SK-N-SH treated with all-trans-retinoic acid at 6 μM for 48 hours (cell line): ENCODE data around the gene BPI.

Experiments used
- ATAC-seq: fragments of 200-7000 bp; cut with Tn5 transposase; 3 replicates; pipeline ENCODE4 v1.9.1; 2020; ENCODE audit warnings: mild to moderate bottlenecking, moderate library complexity
- ARNTL ChIP-seq: fragments of 450-650 bp; formaldehyde crosslinking; IDR thresholded peaks from 2 replicates; pipeline ENCODE4 v1.5.0; 2020; ENCODE audit warnings: low read depth, mild to moderate bottlenecking, moderate library complexity, borderline replicate concordance
- BACH2 ChIP-seq: fragments of 250-450 bp; sonication (Bioruptor Pico); IDR thresholded peaks from 2 replicates; pipeline ENCODE4 v1.9.0; 2021; ENCODE audit warnings: mild to moderate bottlenecking, borderline replicate concordance
- CSDC2 ChIP-seq: fragments of 250-450 bp; sonication (Bioruptor Pico); IDR thresholded peaks from 2 replicates; pipeline ENCODE4 v1.5.0; 2020; ENCODE audit warnings: mild to moderate bottlenecking, moderate library complexity
- ISL1 ChIP-seq: fragments of 250-450 bp; sonication (Bioruptor Pico); IDR thresholded peaks from 2 replicates; pipeline ENCODE4 v2.1.2; 2022; ENCODE audit warnings: mild to moderate bottlenecking, moderate library complexity
- OSR1 ChIP-seq: fragments of 250-450 bp; sonication (Bioruptor Pico); IDR thresholded peaks from 2 replicates; pipeline ENCODE4 v1.8.0; 2022; ENCODE audit warnings: moderate library complexity, mild to moderate bottlenecking, inconsistent platforms
- PATZ1 ChIP-seq: fragments of 250-450 bp; sonication (Bioruptor Pico); IDR thresholded peaks from 2 replicates; pipeline ENCODE4 v1.8.0; 2020; ENCODE audit warnings: mild to moderate bottlenecking, moderate library complexity, borderline replicate concordance
- PPARA ChIP-seq: fragments of 250-450 bp; sonication (Bioruptor Pico); IDR thresholded peaks from 2 replicates; pipeline ENCODE4 v1.5.0; 2020; ENCODE audit warnings: mild to moderate bottlenecking, borderline replicate concordance
- RARB ChIP-seq: fragments of 250-450 bp; sonication (Bioruptor Pico); IDR thresholded peaks from 2 replicates; pipeline ENCODE4 v1.8.0; 2021; ENCODE audit warnings: mild to moderate bottlenecking, moderate library complexity
- SNAI2 ChIP-seq: fragments of 250-450 bp; sonication (Bioruptor Pico); IDR thresholded peaks from 2 replicates; pipeline ENCODE4 v1.5.0; 2020; ENCODE audit warnings: mild to moderate bottlenecking, moderate library complexity
- TCF4 ChIP-seq: fragments of 250-450 bp; sonication (Bioruptor Pico); IDR thresholded peaks from 2 replicates; pipeline ENCODE4 v1.8.0; 2021; ENCODE audit warnings: mild to moderate bottlenecking, moderate library complexity, borderline replicate concordance
- TOX ChIP-seq: fragments of 250-450 bp; sonication (Bioruptor Pico); IDR thresholded peaks from 2 replicates; pipeline ENCODE4 v1.8.0; 2021; ENCODE audit warnings: mild to moderate bottlenecking, moderate library complexity, borderline replicate concordance
- TSHZ2 ChIP-seq: fragments of 250-450 bp; sonication (Bioruptor Pico); IDR thresholded peaks from 2 replicates; pipeline ENCODE4 v1.5.0; 2020; ENCODE audit warnings: mild to moderate bottlenecking, moderate library complexity
- ZC3H10 ChIP-seq: fragments of 250-450 bp; sonication (Bioruptor Pico); IDR thresholded peaks from 2 replicates; pipeline ENCODE4 v1.5.1; 2021; ENCODE audit warnings: mild to moderate bottlenecking, moderate library complexity
- ZFP3 ChIP-seq: fragments of 250-450 bp; sonication (Bioruptor Pico); IDR thresholded peaks from 2 replicates; pipeline ENCODE4 v1.5.0; 2020; ENCODE audit warnings: mild to moderate bottlenecking, moderate library complexity
- ZFP30 ChIP-seq: fragments of 450-650 bp; formaldehyde crosslinking; IDR thresholded peaks from 2 replicates; pipeline ENCODE4 v1.5.0; 2022; ENCODE audit warnings: mild to moderate bottlenecking, moderate library complexity
- ZNF565 ChIP-seq: fragments of 450-650 bp; formaldehyde crosslinking; conservative IDR thresholded peaks from 2 replicates; pipeline ENCODE4 v1.5.0; 2020; ENCODE audit warnings: low read depth, mild to moderate bottlenecking, moderate library complexity
- ZNF70 ChIP-seq: fragments of 450-650 bp; formaldehyde crosslinking; IDR thresholded peaks from 2 replicates; pipeline ENCODE4 v1.5.0; 2020; ENCODE audit warnings: mild to moderate bottlenecking, moderate library complexity
- TF ChIP-seq, protein P1 (sequence below): fragments of 250-450 bp; sonication (Bioruptor Pico); IDR thresholded peaks from 2 replicates; pipeline ENCODE4 v1.5.1; 2021; ENCODE audit warnings: mild to moderate bottlenecking, moderate library complexity
- TF ChIP-seq, protein P2 (sequence below): fragments of 250-450 bp; sonication (Bioruptor Pico); IDR thresholded peaks from 2 replicates; pipeline ENCODE4 v1.5.1; 2020; ENCODE audit warnings: low read depth, mild to moderate bottlenecking, moderate library complexity
- TF ChIP-seq, protein P3 (sequence below): fragments of 250-450 bp; sonication (Bioruptor Pico); IDR thresholded peaks from 2 replicates; pipeline ENCODE4 v1.8.0; 2021; ENCODE audit warnings: low read depth, mild to moderate bottlenecking, moderate library complexity, borderline replicate concordance

Gene BPI

GRCh38 chr20:38262931-38263330 is 41.0 kb upstream of the BPI start:
- ATAC-seq = no peak

DNA sequence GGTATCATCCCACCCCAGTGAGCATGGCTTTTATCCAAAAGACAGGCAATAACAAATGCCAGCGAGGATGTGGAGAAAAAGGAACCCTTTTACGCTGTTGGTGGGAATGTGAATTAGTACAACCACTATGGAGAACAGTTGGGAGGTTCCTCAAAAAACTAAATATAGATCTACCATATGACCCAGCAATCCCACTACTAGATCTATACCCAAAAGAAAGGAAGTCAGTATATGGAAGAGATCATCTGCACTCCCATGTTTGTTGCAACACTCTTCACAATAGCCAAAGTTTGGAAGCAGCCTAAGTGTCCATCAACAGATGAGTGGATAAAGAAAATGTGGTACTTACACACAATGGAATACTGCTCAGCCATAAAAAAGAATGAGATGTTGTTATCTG is 37.5 kb upstream of the BPI start:
- ATAC-seq = no peak
- TF ChIP-seq, protein P1, sequence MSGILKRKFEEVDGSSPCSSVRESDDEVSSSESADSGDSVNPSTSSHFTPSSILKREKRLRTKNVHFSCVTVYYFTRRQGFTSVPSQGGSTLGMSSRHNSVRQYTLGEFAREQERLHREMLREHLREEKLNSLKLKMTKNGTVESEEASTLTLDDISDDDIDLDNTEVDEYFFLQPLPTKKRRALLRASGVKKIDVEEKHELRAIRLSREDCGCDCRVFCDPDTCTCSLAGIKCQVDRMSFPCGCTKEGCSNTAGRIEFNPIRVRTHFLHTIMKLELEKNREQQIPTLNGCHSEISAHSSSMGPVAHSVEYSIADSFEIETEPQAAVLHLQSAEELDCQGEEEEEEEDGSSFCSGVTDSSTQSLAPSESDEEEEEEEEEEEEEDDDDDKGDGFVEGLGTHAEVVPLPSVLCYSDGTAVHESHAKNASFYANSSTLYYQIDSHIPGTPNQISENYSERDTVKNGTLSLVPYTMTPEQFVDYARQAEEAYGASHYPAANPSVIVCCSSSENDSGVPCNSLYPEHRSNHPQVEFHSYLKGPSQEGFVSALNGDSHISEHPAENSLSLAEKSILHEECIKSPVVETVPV (CRISPR knock-in tag) = no peak
- no peak for TF ChIP-seq ISL1 (CRISPR knock-in tag)
- no peak for TF ChIP-seq TOX (CRISPR knock-in tag)

More at GRCh38 chr20:38262931-38263330, 41.0 kb upstream of the BPI start:
- TF ChIP-seq ZFP30 (CRISPR knock-in tag) = no peak
- no peak for TF ChIP-seq SNAI2 (CRISPR knock-in tag)
- no peak for TF ChIP-seq TCF4 (CRISPR knock-in tag)
- no peak for TF ChIP-seq CSDC2
- no peak for TF ChIP-seq TSHZ2 (CRISPR knock-in tag)
- no peak for TF ChIP-seq ZC3H10 (CRISPR knock-in tag)

GRCh38 chr20:38267296-38267695 is 36.7 kb upstream of the BPI start:
- no peak for ATAC-seq
- TF ChIP-seq SNAI2 (CRISPR knock-in tag) (no peak), ZNF565 (CRISPR knock-in tag) (no peak), TOX (CRISPR knock-in tag) (no peak), PPARA (no peak), ZNF70 (no peak)

DNA sequence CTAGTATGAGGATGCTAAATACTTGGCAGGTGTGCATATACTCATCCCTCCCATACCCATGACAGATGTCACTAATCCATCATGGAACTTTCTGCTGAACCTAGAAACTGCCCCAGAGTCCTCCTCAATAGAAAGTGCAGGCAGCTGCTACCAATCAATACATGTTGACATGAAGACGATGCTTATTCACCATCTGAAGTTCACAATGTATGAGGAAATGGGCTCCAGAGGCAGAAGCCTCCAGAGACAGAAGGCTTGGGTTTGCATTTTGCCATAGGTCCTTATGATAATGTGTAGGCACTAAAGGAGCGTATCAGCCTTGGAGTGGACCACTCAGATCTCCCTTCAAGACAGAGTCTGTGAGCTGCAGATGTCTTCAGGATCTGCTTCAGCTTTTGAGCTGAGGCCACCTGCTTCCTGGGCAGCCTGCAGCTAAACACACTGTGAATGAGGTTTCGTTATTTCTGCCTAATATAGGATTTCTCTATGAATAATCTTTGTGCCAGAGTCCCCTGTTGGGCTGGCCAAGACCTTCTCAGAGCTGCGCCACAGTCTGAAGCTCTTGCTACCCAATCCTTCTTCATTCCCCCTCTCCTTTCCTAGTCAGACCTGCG is 35.9 kb upstream of the BPI start:
- TF ChIP-seq ZNF70 = no peak
- TF ChIP-seq CSDC2 = no peak
- TF ChIP-seq, protein P2, sequence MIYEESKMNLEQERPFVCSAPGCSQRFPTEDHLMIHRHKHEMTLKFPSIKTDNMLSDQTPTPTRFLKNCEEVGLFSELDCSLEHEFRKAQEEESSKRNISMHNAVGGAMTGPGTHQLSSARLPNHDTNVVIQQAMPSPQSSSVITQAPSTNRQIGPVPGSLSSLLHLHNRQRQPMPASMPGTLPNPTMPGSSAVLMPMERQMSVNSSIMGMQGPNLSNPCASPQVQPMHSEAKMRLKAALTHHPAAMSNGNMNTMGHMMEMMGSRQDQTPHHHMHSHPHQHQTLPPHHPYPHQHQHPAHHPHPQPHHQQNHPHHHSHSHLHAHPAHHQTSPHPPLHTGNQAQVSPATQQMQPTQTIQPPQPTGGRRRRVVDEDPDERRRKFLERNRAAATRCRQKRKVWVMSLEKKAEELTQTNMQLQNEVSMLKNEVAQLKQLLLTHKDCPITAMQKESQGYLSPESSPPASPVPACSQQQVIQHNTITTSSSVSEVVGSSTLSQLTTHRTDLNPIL (CRISPR knock-in tag) = no peak
- no peak for TF ChIP-seq PPARA
- no peak for TF ChIP-seq ARNTL (CRISPR knock-in tag)
- TF ChIP-seq ISL1 (CRISPR knock-in tag) = no peak
- no peak for TF ChIP-seq TOX (CRISPR knock-in tag)
- TF ChIP-seq, protein P1 (CRISPR knock-in tag) = no peak
- no peak for TF ChIP-seq PATZ1 (CRISPR knock-in tag)
- no peak for TF ChIP-seq RARB (CRISPR knock-in tag)
- TF ChIP-seq ZFP30 (CRISPR knock-in tag) = no peak
- no peak for TF ChIP-seq ZFP3
- TF ChIP-seq, all 23 proteins: peak for 0
- no peak for ATAC-seq

- ATAC-seq = no peak
- TF ChIP-seq ISL1 (CRISPR knock-in tag) (no peak), PPARA (no peak), TCF4 (CRISPR knock-in tag) (no peak), BACH2 (CRISPR knock-in tag) (no peak), TOX (CRISPR knock-in tag) (no peak), ZNF565 (CRISPR knock-in tag) (no peak), OSR1 (CRISPR knock-in tag) (no peak), RARB (CRISPR knock-in tag) (no peak)
- TF ChIP-seq, protein P3, sequence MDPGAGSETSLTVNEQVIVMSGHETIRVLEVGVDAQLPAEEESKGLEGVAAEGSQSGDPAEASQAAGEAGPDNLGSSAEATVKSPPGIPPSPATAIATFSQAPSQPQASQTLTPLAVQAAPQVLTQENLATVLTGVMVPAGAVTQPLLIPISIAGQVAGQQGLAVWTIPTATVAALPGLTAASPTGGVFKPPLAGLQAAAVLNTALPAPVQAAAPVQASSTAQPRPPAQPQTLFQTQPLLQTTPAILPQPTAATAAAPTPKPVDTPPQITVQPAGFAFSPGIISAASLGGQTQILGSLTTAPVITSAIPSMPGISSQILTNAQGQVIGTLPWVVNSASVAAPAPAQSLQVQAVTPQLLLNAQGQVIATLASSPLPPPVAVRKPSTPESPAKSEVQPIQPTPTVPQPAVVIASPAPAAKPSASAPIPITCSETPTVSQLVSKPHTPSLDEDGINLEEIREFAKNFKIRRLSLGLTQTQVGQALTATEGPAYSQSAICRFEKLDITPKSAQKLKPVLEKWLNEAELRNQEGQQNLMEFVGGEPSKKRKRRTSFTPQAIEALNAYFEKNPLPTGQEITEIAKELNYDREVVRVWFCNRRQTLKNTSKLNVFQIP (CRISPR knock-in tag) = no peak
- TF ChIP-seq, protein P2 (CRISPR knock-in tag) = no peak
Measured at GRCh38 chr20:38269040-38269439, 34.9 kb upstream of the BPI start.
